Nephron (organoid): ENCODE measurements around the gene BAIAP2.

ENCODE experiments used
- H3K27ac Mint-ChIP-seq, 3 experiments: 2 replicates each; pipeline ENCODE4 v1.8.0; 2020; ENCODE audit warnings: mixed read lengths in 3 of 3, mild to moderate bottlenecking in 2 of 3, moderate library complexity in 1 of 3
- H3K27me3 Mint-ChIP-seq: 2 replicates; pipeline ENCODE4 v1.8.0; 2021; ENCODE audit warnings: low read depth, mild to moderate bottlenecking, moderate library complexity, mixed read lengths
- H3K36me3 Mint-ChIP-seq: 2 replicates; pipeline ENCODE4 v1.8.0; 2020; ENCODE audit warnings: low read depth, mixed read lengths
- H3K4me1 Mint-ChIP-seq: 2 replicates; pipeline ENCODE4 v1.8.0; 2020; ENCODE audit warnings: mixed read lengths
- H3K4me3 Mint-ChIP-seq, 3 experiments: 2 replicates each; pipeline ENCODE4 v1.8.0; 2020; ENCODE audit warnings: mild to moderate bottlenecking in 3 of 3, mixed read lengths in 3 of 3, moderate library complexity in 2 of 3
- H3K9me3 Mint-ChIP-seq: 2 replicates; pipeline ENCODE4 v1.8.0; 2020; ENCODE audit warnings: mixed read lengths
- TF ChIP-seq, protein P1 (sequence below), 3 experiments: fragments of 200-600 bp; sonication (generic); IDR thresholded peaks; one replicate each; pipeline ENCODE4 v1.5.0; 2021; ENCODE audit warnings: antibody characterized with exemption in 3 of 3; ENCODE audit not compliant: unreplicated experiment in 3 of 3

BAIAP2 gene

DNA sequence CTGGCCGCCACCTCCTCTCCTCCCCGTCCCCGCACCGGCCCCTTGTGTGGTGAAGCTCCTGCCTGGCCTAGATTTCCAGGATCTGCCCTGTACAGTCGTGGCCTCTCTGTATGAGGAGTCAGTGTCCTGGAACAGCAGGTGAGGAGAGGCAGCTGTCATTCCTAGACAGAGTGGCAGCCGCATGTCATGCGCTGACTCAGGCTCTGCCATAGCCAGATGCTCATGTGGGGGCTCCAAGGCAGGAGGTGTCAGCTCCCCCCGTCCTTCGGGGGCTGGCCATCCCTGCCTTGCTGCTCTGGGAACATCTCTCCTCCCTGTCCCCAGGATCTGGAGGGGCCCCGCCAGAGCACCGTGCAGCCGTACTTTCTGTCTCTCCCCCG lies 60.4 kb downstream of the BAIAP2 start:
- peak overlapping the region; percentile 23 to 34 (median 29) for H3K4me3 Mint-ChIP-seq

DNA sequence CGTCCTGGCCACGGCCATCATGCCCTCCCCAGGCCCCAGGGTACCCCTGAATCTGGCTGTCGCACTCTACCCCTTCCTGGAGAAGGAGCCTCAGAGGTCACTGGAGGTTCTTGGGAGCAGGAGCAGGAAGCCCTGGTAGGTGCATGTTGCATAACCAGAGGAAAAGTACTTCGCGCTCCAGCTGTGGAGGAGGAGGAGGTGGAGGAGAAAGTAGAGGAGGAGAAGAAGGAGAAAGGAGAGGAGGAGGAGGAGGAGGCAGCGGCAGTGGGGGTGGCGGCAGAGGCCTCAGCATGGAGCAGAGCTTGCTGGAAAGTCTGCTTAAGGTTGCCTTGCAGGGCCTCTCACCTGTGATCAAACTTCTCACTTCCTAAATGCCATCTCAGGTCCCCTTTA lies 61.8 kb downstream of the BAIAP2 start:
- TF ChIP-seq, protein P1, sequence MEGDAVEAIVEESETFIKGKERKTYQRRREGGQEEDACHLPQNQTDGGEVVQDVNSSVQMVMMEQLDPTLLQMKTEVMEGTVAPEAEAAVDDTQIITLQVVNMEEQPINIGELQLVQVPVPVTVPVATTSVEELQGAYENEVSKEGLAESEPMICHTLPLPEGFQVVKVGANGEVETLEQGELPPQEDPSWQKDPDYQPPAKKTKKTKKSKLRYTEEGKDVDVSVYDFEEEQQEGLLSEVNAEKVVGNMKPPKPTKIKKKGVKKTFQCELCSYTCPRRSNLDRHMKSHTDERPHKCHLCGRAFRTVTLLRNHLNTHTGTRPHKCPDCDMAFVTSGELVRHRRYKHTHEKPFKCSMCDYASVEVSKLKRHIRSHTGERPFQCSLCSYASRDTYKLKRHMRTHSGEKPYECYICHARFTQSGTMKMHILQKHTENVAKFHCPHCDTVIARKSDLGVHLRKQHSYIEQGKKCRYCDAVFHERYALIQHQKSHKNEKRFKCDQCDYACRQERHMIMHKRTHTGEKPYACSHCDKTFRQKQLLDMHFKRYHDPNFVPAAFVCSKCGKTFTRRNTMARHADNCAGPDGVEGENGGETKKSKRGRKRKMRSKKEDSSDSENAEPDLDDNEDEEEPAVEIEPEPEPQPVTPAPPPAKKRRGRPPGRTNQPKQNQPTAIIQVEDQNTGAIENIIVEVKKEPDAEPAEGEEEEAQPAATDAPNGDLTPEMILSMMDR (IDR thresholded peaks at IDR 0.05; ENCODE audit: unreplicated experiment in 3 of 3): no peak

More for the DNA sequence above, 60.4 kb downstream of the BAIAP2 start:
- no peaks in the 10 kb centered on the region for H3K27me3 Mint-ChIP-seq
- H3K27ac Mint-ChIP-seq: peak overlapping the region; percentile 70 to 96 (median 81)
- H3K9me3 Mint-ChIP-seq: no peaks in the 10 kb centered on the region
- H3K36me3 Mint-ChIP-seq: no peaks in the 10 kb centered on the region
- H3K4me1 Mint-ChIP-seq: peaks cover 38% of the 10 kb centered on the region
- TF ChIP-seq, protein P1 (IDR thresholded peaks at IDR 0.05; ENCODE audit: unreplicated experiment in 3 of 3): no peak

DNA sequence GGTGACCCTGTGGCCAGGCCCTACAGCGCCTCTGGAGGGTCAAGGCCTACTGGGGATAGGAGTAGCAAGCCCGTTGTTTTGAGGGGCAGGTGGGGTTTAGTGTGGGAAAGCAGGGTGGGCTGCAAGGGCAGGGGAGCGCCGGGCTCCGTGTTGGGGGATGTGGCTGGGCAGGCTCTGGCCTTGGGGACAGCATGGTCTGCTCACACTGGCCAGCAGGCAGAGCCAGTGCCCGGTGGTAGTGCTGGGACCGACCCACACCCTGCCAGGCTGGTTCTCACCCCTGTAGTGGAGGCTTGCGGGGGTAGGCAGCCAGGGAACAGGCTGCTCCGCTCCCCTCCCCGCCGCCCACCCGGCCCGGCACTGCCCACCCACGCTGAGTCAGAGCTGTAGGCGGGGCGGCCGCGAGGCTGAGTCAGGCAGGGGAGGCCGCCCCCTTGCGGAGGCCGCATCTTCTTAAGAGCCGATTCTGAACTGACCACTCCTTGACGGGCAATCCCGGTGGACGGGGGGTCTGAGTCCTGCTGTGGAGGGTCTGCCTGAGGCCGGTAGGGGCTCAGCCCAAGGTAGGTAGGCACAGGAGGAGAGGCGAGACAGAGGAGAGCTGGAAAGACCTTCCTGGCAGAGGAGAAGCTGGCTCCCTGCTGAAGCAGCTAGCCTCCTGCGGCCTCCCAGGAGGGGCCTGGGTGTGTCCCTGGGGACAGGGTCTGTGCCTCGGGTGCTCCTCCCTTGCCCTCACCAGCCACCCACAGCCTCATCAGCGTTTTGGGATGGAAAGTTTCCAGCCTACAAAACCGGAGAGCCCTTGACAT lies 62.4 kb downstream of the BAIAP2 start:
- peak overlapping the region; percentile 86 to 96 (median 96) for H3K27ac Mint-ChIP-seq
- TF ChIP-seq, protein P1 (IDR thresholded peaks at IDR 0.05; ENCODE audit: unreplicated experiment in 3 of 3): peak; percentile 61 to 71 (median 71)
- no peaks in the 10 kb centered on the region for H3K27me3 Mint-ChIP-seq
- H3K9me3 Mint-ChIP-seq: no peaks in the 10 kb centered on the region
- H3K36me3 Mint-ChIP-seq: no peaks in the 10 kb centered on the region
- peak overlapping the region; percentile 71 to 75 (median 75) for H3K4me3 Mint-ChIP-seq
- H3K4me1 Mint-ChIP-seq: peaks cover 38% of the 10 kb centered on the region

More for the DNA sequence above, 61.8 kb downstream of the BAIAP2 start:
- H3K27me3 Mint-ChIP-seq: no peaks in the 10 kb centered on the region
- peaks cover 38% of the 10 kb centered on the region for H3K4me1 Mint-ChIP-seq
- H3K4me3 Mint-ChIP-seq: peak overlapping the region in 2 of 3 experiments; percentile 19 to 75
- H3K36me3 Mint-ChIP-seq: no peaks in the 10 kb centered on the region
- peak overlapping the region; percentile 35 to 96 (median 57) for H3K27ac Mint-ChIP-seq
- no peaks in the 10 kb centered on the region for H3K9me3 Mint-ChIP-seq

DNA sequence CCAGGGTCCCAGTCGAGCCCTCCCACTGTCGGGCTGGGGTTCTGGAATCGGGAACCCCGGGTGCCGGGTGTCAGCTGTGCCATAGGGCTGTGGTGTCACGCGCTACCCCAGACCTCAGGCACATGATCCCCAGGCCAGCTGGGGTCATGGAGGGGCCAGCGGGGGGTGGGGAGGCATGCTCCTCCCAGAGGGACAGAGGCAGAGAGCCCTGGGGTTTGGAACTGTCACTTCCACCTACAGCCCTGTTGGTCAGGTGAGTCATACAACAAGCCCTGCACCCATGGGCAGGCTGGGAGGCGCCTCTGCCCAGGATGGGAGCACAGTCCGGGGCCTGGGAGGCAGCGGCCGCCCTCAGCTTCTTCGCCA lies 63.0 kb downstream of the BAIAP2 start:
- H3K27me3 Mint-ChIP-seq: no peaks in the 10 kb centered on the region
- TF ChIP-seq, protein P1 (IDR thresholded peaks at IDR 0.05; ENCODE audit: unreplicated experiment in 3 of 3): no peak
- H3K27ac Mint-ChIP-seq: peak overlapping the region in 2 of 3 experiments; percentile 19 to 86
- no peaks in the 10 kb centered on the region for H3K36me3 Mint-ChIP-seq
- H3K4me3 Mint-ChIP-seq: no peak overlapping the region
- H3K4me1 Mint-ChIP-seq: peaks cover 38% of the 10 kb centered on the region
- H3K9me3 Mint-ChIP-seq: no peaks in the 10 kb centered on the region

DNA sequence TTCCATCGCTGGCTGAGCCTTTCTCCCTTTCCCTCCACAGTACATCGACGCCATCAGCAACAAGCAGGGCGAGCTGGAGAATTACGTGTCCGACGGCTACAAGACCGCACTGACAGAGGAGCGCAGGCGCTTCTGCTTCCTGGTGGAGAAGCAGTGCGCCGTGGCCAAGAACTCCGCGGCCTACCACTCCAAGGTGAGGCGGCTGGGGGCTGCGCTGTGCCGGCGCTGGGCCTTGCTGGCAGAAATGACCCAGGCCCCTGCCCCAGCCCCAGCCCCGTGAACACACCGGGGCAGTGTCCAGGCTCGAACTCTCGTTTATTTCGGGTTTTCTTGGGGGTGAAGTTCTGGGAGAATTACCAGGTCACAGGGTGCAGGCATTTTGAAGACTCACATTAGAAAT lies 64.9 kb downstream of the BAIAP2 start:
- H3K36me3 Mint-ChIP-seq: no peaks in the 10 kb centered on the region
- peak overlapping the region in 1 of 3 experiments; percentile 51 for H3K27ac Mint-ChIP-seq

More for the DNA sequence above, 64.9 kb downstream of the BAIAP2 start:
- H3K4me1 Mint-ChIP-seq: peaks cover 30% of the 10 kb centered on the region
- H3K4me3 Mint-ChIP-seq: no peak overlapping the region
- no peaks in the 10 kb centered on the region for H3K9me3 Mint-ChIP-seq
- TF ChIP-seq, protein P1 (IDR thresholded peaks at IDR 0.05; ENCODE audit: unreplicated experiment in 3 of 3): no peak
- no peaks in the 10 kb centered on the region for H3K27me3 Mint-ChIP-seq
